Measurements from ENCODE around the gene RIT2. TPM values are rescaled to one million over a fixed set of nuclear protein-coding genes. Genes with fewer than 3 reads are reported as not detected.

The RIT2 gene
- total and polyA plus RNA-seq, 2 of the 4 experiments (the other 2 are of a cell fraction) = not detected

GRCh38 chr18:43155842-43156241 is 40.4 kb upstream of the RIT2 start:
- H3K9ac ChIP-seq (ENCODE audit: low read depth, low read length) = no peak overlapping the region
- no TSS peak for BruUV-seq (replicated peaks)
- no peak overlapping the region for H2BK120ac ChIP-seq (ENCODE audit: low read depth, low read length)
- no peak overlapping the region for H2AFZ ChIP-seq (replicated peaks; ENCODE audit: low read length, poor library complexity)
- no peak overlapping the region for H2AK5ac ChIP-seq (ENCODE audit: low read depth, low read length)
- H3K18ac ChIP-seq (ENCODE audit: low read depth, low read length) = no peak overlapping the region
- H3K14ac ChIP-seq (replicated peaks; ENCODE audit: low read depth, low read length) = no peak overlapping the region
- dilution Hi-C loops (cut with HindIII; ENCODE audit: low sequenced_read_pairs, unreplicated experiment) = no loop called here
- H3K4me3 ChIP-seq (ENCODE audit: insufficient read depth, low read depth, low read length) = no peak overlapping the region
- H4K8ac ChIP-seq (ENCODE audit: low read depth in 2 of 2, low read length in 2 of 2) = no peak overlapping the region
- H4K20me1 ChIP-seq (ENCODE audit: insufficient read depth, low read length) = no peaks in the 10 kb centered on the region
- H3K4me1 ChIP-seq (ENCODE audit: control insufficient read depth, insufficient read depth, low read length) = no peaks in the 10 kb centered on the region
- no peaks in the 10 kb centered on the region for H3K36me3 ChIP-seq (ENCODE audit: control insufficient read depth, insufficient read depth, low read length)
- H3K27me3 ChIP-seq (ENCODE audit: control insufficient read depth, insufficient read depth, low read length) = no peaks in the 10 kb centered on the region
- H3K79me1 ChIP-seq (ENCODE audit: low read depth in 1 of 2, low read length in 2 of 2) = no peaks in the 10 kb centered on the region
- in situ Hi-C loops (cut with MboI; ENCODE audit: low sequenced_read_pairs) = no loop called here
- intact Hi-C loops (cut with micrococcal nuclease) = no loop called here
- ChIA-PET POLR2A (ENCODE audit: unreplicated experiment) (no interaction called here), CTCF (no interaction called here)
- 100% methylated on average over 1 of the region's 3 CpGs; no CpG with 5 or more reads in 1 of the 2 experiments for WGBS, 2 experiments (ENCODE audit: extremely low coverage in 2 of 2, insufficient read length in 1 of 2)
- no peak for ATAC-seq (ENCODE audit: low read depth)
- H3K23ac ChIP-seq (ENCODE audit: low read depth, low read length) = no peak overlapping the region
- no peak overlapping the region for H3K4me2 ChIP-seq (ENCODE audit: low read depth, low read length)
- H4K5ac ChIP-seq (ENCODE audit: low read depth, low read length) = no peak overlapping the region
- H2BK5ac ChIP-seq (ENCODE audit: low read depth, low read length, poor library complexity, severe bottlenecking) = no peak overlapping the region
- TF ChIP-seq BHLHE40 (IDR thresholded peaks at IDR 0.05; ENCODE audit: low read depth, low read length) (no peak), MXI1 (IDR thresholded peaks at IDR 0.05; ENCODE audit: borderline replicate concordance, low read depth, low read length) (no peak), SMC3 (IDR thresholded peaks at IDR 0.05; ENCODE audit: low read depth, low read length) (no peak)
- no peak for DNase-seq
- no peak overlapping the region for H3K56ac ChIP-seq (ENCODE audit: extremely low read depth, insufficient read depth, low read length)
- H3K27ac ChIP-seq (ENCODE audit: insufficient read depth, low read length) = no peak overlapping the region
- no peak overlapping the region for H4K91ac ChIP-seq (ENCODE audit: insufficient read depth, low read depth, low read length)
- peaks cover 6% of the 10 kb centered on the region for H3K9me3 ChIP-seq (ENCODE audit: control insufficient read depth, insufficient read depth, low read length)
- H2BK20ac ChIP-seq (ENCODE audit: low read depth, low read length) = no peak overlapping the region
- no peak overlapping the region for H2BK15ac ChIP-seq (ENCODE audit: low read depth, low read length)
- no peak overlapping the region for H2AK9ac ChIP-seq (replicated peaks; ENCODE audit: low read depth, low read length, poor library complexity)
- H3K9me1 ChIP-seq (ENCODE audit: insufficient read depth, low read length) = no peaks in the 10 kb centered on the region
- H3K4ac ChIP-seq (ENCODE audit: low read depth, low read length) = no peak overlapping the region
